Spleen (tissue), 11 donors: ENCODE data around the gene ORC3. TPM values are rescaled to one million over a fixed set of nuclear protein-coding genes. Genes with fewer than 3 reads are reported as not detected.
A peak's percentile ranks its signal among the peaks of the same experiment; 100 is the strongest.

Experiments used
- DNase-seq: peaks from one replicate; pipeline ENCODE4 v3.0.0-alpha.2; 2020
- H3K27ac ChIP-seq, 8 donors: fragments of 200-600 bp; sonication (generic) in 7 of 8; 1 replicate in 4 of 8; 2 replicates in 4 of 8; pipeline versions ENCODE4 v1.5.0 to v1.8.0; 2016 to 2021; ENCODE audit warnings: inconsistent platforms in 4 of 8, mild to moderate bottlenecking in 4 of 8, moderate library complexity in 1 of 8
- H3K27me3 ChIP-seq, 7 donors: fragments of 200-600 bp; sonication (generic) in 6 of 7; replicated peaks in 1 of 7; 1 replicate in 4 of 7; 2 replicates in 3 of 7; pipeline versions ENCODE4 v1.5.0 to v1.8.0; 2016 to 2021; ENCODE audit warnings: inconsistent platforms in 3 of 7, mild to moderate bottlenecking in 1 of 7
- H3K36me3 ChIP-seq, 6 donors: fragments of 200-600 bp; sonication (generic) in 5 of 6; 1 replicate in 4 of 6; 2 replicates in 2 of 6; pipeline versions ENCODE4 v1.5.0 to v1.8.0; 2016 to 2021; ENCODE audit warnings: inconsistent platforms in 2 of 6
- H3K4me1 ChIP-seq, 6 donors: fragments of 200-600 bp; sonication (generic) in 5 of 6; 1 replicate in 3 of 6; 2 replicates in 3 of 6; pipeline versions ENCODE4 v1.5.0 to v1.8.0; 2016 to 2021; ENCODE audit warnings: inconsistent platforms in 3 of 6
- H3K4me3 ChIP-seq, 8 donors: fragments of 200-600 bp; sonication (generic) in 7 of 8; 1 replicate in 4 of 8; 2 replicates in 4 of 8; pipeline versions ENCODE4 v1.5.0 to v1.8.0; 2016 to 2021; ENCODE audit warnings: inconsistent platforms in 4 of 8, mild to moderate bottlenecking in 4 of 8, moderate library complexity in 2 of 8
- H3K9me3 ChIP-seq, 8 donors: fragments of 200-600 bp; sonication (generic) in 7 of 8; 1 replicate in 4 of 8; 2 replicates in 4 of 8; pipeline versions ENCODE4 v1.5.0 to v1.8.0; 2016 to 2021; ENCODE audit warnings: inconsistent platforms in 4 of 8
- POLR2A ChIP-seq, 3 donors: fragments of 450-650 bp; IDR thresholded peaks; one replicate each; pipeline ENCODE4 v1.5.1; 2017; ENCODE audit warnings: antibody characterized with exemption in 3 of 3, mild to moderate bottlenecking in 1 of 3
- POLR2AphosphoS5 ChIP-seq, 3 donors: sonication (generic); formaldehyde crosslinking; IDR thresholded peaks; one replicate each; pipeline ENCODE4 v1.5.1; 2017; ENCODE audit warnings: antibody characterized with exemption in 3 of 3
- WGBS, 5 donors: extraction: QIAGEN DNeasy Blood & Tissue Kit in 3 of 5; methylation state at CpG; one replicate each; pipeline versions ENCODE4 v1.1.5 to v1.1.7; 2013 to 2018; 5-methylcytosine and 5-hydroxymethylcytosine counted together
- intact Hi-C: fragments of 100-400 bp; cut with DNase I; formaldehyde crosslinking; loops from one replicate; pipeline ENCODE4 v1.15.0; 2023; ENCODE audit warnings: low total_unique reads
- polyA plus RNA-seq, 3 donors: library from polyadenylated mRNA; stranded (reverse); fragments of 200-250 nt; gene quantifications; one replicate each; pipeline ENCODE4 v1.2.1, GENCODE V29; 2013
- total RNA-seq, 7 donors: library from RNA; depleted of rRNA in 3 of 7; stranded (reverse); fragments of >200 nt in 3 of 7; fragmentation: NEBNext Ultra II Directional in 4 of 7; extraction: Animal tissue kit (Norgen Biotek cat#: 25700) in 4 of 7; gene quantifications; one replicate each; pipeline versions ENCODE4 v1.1.0 to v1.2.1, GENCODE V29; 2016 to 2021
- TF ChIP-seq, protein P1 (sequence below), 11 experiments: fragments of 200-600 bp in 7 of 11; fragments of 450-650 bp in 4 of 11; sonication (generic) in 4 of 11; IDR thresholded peaks in 8 of 11; conservative IDR thresholded peaks in 3 of 11; 1 replicate in 7 of 11; 2 replicates in 4 of 11; pipeline versions ENCODE4 v1.4.0 to v1.8.0; 2016 to 2021; ENCODE audit warnings: antibody characterized with exemption in 11 of 11, inconsistent platforms in 4 of 11, mild to moderate bottlenecking in 1 of 11
- donor health status: healthy with polysubstance abuse.
- donor health status: DM: no; HTN: no; CAD: no; lungs with moderate emphysema.
- donor health status: DM: no; HTN: no; CAD: no.
- donor health status: Bipolar disorder and iron deficiency.
- donor health status: healthy.
- donor health status: DM: no; HTN: no; CAD: no.
- donor health status: DM: yes; HTN: yes; CAD: no.

The ORC3 gene
- total and polyA plus RNA-seq, 10 donors = 15.1 to 35.6 (median 20.0) TPM

DNA sequence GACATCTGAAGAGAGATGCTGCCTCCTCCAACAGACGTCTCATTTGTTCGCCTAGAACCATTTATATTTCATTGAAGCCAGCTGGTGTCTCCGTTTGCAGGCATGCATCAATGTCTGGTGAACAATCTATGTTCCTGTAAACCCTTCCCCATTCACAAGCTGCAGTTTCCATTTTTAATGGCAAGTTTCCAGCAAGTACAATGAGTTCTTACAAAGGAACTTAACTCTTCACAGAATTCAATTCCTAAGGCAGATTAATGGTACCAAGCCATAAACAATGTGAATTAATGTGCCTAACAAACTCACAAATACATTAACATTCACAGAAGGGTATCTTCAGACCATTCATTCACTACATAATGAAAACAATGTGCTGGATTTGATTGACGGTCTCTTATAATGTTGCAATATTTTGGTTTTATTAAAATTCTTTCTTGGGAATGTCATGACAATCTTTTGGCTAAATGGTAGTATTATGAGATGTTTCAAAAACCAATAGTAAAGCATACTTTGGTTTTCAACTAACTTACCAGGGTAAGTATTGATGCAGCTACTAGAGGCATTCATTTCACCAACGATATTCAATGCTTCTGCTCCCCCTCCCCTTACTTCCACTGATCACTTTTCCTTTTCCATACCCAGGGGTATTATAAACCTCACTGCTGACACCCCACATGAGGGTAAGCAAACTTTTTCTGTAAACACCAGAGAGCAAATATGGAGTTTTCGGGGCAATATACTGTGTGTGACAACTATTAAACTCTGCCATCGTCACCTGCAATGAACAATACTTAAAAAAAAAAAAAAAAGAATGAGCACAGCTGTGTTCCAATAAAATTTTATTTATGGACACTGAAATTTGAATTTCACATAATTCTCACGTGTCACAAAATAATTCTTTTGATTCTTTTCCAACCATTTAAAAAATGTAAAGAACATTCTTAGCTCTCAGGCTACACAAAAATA is 107.9 kb downstream of the ORC3 start:
- 35 to 48% (median 39%) methylated on average over 8 of the region's 8 CpGs for WGBS, 5 donors
- TF ChIP-seq POLR2AphosphoS5 (IDR thresholded peaks at IDR 0.05) = peak in 1 of 3 donors; percentile 66
- no peak for TF ChIP-seq POLR2A (IDR thresholded peaks at IDR 0.05)
- TF ChIP-seq, protein P1, sequence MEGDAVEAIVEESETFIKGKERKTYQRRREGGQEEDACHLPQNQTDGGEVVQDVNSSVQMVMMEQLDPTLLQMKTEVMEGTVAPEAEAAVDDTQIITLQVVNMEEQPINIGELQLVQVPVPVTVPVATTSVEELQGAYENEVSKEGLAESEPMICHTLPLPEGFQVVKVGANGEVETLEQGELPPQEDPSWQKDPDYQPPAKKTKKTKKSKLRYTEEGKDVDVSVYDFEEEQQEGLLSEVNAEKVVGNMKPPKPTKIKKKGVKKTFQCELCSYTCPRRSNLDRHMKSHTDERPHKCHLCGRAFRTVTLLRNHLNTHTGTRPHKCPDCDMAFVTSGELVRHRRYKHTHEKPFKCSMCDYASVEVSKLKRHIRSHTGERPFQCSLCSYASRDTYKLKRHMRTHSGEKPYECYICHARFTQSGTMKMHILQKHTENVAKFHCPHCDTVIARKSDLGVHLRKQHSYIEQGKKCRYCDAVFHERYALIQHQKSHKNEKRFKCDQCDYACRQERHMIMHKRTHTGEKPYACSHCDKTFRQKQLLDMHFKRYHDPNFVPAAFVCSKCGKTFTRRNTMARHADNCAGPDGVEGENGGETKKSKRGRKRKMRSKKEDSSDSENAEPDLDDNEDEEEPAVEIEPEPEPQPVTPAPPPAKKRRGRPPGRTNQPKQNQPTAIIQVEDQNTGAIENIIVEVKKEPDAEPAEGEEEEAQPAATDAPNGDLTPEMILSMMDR (IDR thresholded peaks at IDR 0.05 in 8 of 11, conservative IDR thresholded peaks at IDR 0.05 in 3 of 11) = no peak
- H3K4me3 ChIP-seq = peak overlapping the region; percentile 61 to 93 (median 76)
- DNase-seq = no peak
- H3K4me1 ChIP-seq = peaks cover 48 to 83% (median 73%) of the 10 kb centered on the region in 6 donors
- no peaks in the 10 kb centered on the region for H3K27me3 ChIP-seq
- intact Hi-C loops = no loop called here
- H3K9me3 ChIP-seq = no peaks in the 10 kb centered on the region
- H3K36me3 ChIP-seq = peaks cover 0 to 12% (median 0%) of the 10 kb centered on the region in 6 donors
- H3K27ac ChIP-seq = peak overlapping the region in 7 of 8 donors; percentile 98 to 100 (median 99)

DNA sequence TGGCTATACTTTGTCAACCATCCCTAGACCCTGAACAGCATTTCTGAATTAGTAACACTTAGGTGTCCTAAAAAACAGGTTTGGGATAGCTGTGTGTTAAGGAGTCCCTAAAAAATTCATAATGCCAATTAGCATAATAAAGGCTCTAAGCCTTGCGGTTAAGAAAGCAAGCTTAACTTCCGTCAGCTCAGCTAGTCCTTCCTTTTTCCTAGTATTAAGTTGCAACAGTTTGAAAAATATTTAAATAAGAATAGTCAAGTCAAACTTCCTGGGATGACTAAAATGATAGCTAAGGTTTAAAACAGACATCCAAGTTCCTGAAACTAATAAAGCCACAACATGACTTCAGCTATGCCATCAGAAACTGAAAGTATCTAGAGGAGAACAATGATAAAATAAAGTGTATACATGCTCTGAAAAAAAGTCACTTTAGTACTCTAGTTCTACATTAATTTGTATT is 108.6 kb downstream of the ORC3 start:
- TF ChIP-seq POLR2AphosphoS5 (IDR thresholded peaks at IDR 0.05) = no peak
- TF ChIP-seq, protein P1 (IDR thresholded peaks at IDR 0.05 in 8 of 11, conservative IDR thresholded peaks at IDR 0.05 in 3 of 11) = no peak
- no peak for TF ChIP-seq POLR2A (IDR thresholded peaks at IDR 0.05)
- Histone ChIP-seq H3K36me3 (peaks cover 0 to 12% (median 0%) of the 10 kb centered on the region in 6 donors), H3K9me3 (no peaks in the 10 kb centered on the region), H3K4me3 (peak overlapping the region; percentile 61 to 93 (median 76)), H3K27ac (peak overlapping the region; percentile 29 to 100 (median 99)), H3K27me3 (no peaks in the 10 kb centered on the region), H3K4me1 (peaks cover 47 to 81% (median 70%) of the 10 kb centered on the region in 6 donors)
- 0 to 5% (median 2%) methylated on average over 2 of the region's 2 CpGs for WGBS, 5 donors
- no peak for DNase-seq
- intact Hi-C loops = no loop called here

DNA sequence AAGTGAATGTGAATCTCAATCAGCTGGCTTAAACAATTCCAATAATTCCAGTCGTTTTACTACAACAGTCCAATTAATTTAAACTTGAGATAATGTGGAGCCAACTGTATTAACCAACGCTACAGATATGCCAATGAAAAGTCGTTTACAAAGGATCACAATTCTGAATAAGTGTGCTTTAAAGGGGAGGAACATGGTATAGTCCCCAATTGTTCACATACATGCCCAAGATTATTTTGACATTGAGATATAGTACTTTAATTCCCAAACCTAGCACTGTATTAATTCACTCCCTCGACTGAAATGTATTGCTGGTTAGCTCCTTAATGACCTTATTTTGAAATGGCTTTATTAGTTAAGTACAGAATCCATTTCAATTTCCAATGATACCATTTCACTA is 109.6 kb downstream of the ORC3 start:
- intact Hi-C loops = no loop called here
- WGBS, 5 donors = 2 to 9% (median 6%) methylated on average over 4 of the region's 4 CpGs
- H3K36me3 ChIP-seq = peaks cover 0 to 12% (median 0%) of the 10 kb centered on the region in 6 donors
- no peaks in the 10 kb centered on the region for H3K9me3 ChIP-seq
- H3K4me1 ChIP-seq = peaks cover 40 to 71% (median 60%) of the 10 kb centered on the region in 6 donors
- TF ChIP-seq POLR2AphosphoS5 (IDR thresholded peaks at IDR 0.05) (no peak), POLR2A (IDR thresholded peaks at IDR 0.05) (no peak)
- TF ChIP-seq, protein P1 (IDR thresholded peaks at IDR 0.05 in 8 of 11, conservative IDR thresholded peaks at IDR 0.05 in 3 of 11) = no peak
- DNase-seq = no peak
- H3K27ac ChIP-seq = peak overlapping the region; percentile 29 to 100 (median 99)
- H3K27me3 ChIP-seq = no peaks in the 10 kb centered on the region
- peak overlapping the region; percentile 61 to 93 (median 76) for H3K4me3 ChIP-seq
